HepG2 (cell line): ENCODE measurements around the gene RBM14. TPM values are rescaled to one million over a fixed set of nuclear protein-coding genes. Genes with fewer than 3 reads are reported as not detected.

Experiments
- ATF1 ChIP-seq: IDR thresholded peaks from 2 replicates; pipeline ENCODE4 v1.6.1; 2016; ENCODE audit warnings: mild to moderate bottlenecking, control low read depth
- ATF4 ChIP-seq, 2 experiments: fragments of 450-650 bp in 1 of 2; sonication (generic) in 1 of 2; formaldehyde crosslinking; IDR thresholded peaks; 2 replicates each; pipeline versions ENCODE4 v1.5.0 to v1.8.0; 2020 to 2022; ENCODE audit warnings: mild to moderate bottlenecking in 1 of 2, missing genetic modification reagents in 1 of 2
- BHLHE40 ChIP-seq: IDR thresholded peaks from 2 replicates; pipeline ENCODE4 v1.6.1; 2011; ENCODE audit warnings: low read length, improper control_type of control experiment
- FOSL1 ChIP-seq: sonication (generic); formaldehyde crosslinking; IDR thresholded peaks from 2 replicates; pipeline ENCODE4 v1.9.0; 2021; ENCODE audit warnings: missing genetic modification reagents, borderline replicate concordance
- GPN1 ChIP-seq: sonication (generic); formaldehyde crosslinking; IDR thresholded peaks from 2 replicates; pipeline ENCODE4 v1.5.1; 2020; ENCODE audit warnings: missing genetic modification reagents, borderline replicate concordance
- KAT7 ChIP-seq: IDR thresholded peaks from 2 replicates; pipeline ENCODE4 v1.6.1; 2018; ENCODE audit warnings: borderline replicate concordance, missing compliant biosample characterization
- MAZ ChIP-seq, 2 experiments: sonication (generic) in 1 of 2; formaldehyde crosslinking in 1 of 2; IDR thresholded peaks; 2 replicates each; pipeline versions ENCODE4 v1.5.0 to v1.6.1; 2012 to 2020; ENCODE audit warnings: low read depth in 2 of 2, mild to moderate bottlenecking in 2 of 2, borderline replicate concordance in 1 of 2, improper control_type of control experiment in 1 of 2, low read length in 1 of 2, missing genetic modification reagents in 1 of 2, moderate library complexity in 1 of 2
- MYC ChIP-seq: sonication (generic); formaldehyde crosslinking; IDR thresholded peaks from 2 replicates; pipeline ENCODE4 v1.9.0; 2021; ENCODE audit warnings: missing genetic modification reagents, borderline replicate concordance
- NFKB2 ChIP-seq: sonication (generic); formaldehyde crosslinking; IDR thresholded peaks from 2 replicates; pipeline ENCODE4 v1.4.0; 2020; ENCODE audit warnings: missing genetic modification reagents, borderline replicate concordance
- RBM39 ChIP-seq: fragments of 200-400 bp; formaldehyde crosslinking; IDR thresholded peaks from one replicate; pipeline ENCODE4 v1.6.1; 2018; ENCODE audit warnings: antibody characterized with exemption, mild to moderate bottlenecking, low read depth, low read length; ENCODE audit not compliant: poor library complexity, severe bottlenecking
- RELA ChIP-seq: sonication (generic); formaldehyde crosslinking; IDR thresholded peaks from 2 replicates; pipeline ENCODE4 v1.4.0; 2020; ENCODE audit warnings: missing genetic modification reagents
- SMAD9 ChIP-seq: sonication (generic); formaldehyde crosslinking; IDR thresholded peaks from 2 replicates; pipeline ENCODE4 v1.5.1; 2020; ENCODE audit warnings: mild to moderate bottlenecking, missing genetic modification reagents
- TFE3 ChIP-seq: IDR thresholded peaks from 2 replicates; pipeline ENCODE4 v1.6.1; 2016
- YEATS2 ChIP-seq: sonication (generic); formaldehyde crosslinking; IDR thresholded peaks from 2 replicates; pipeline ENCODE4 v1.4.0; 2020; ENCODE audit warnings: missing genetic modification reagents, borderline replicate concordance
- ZBTB38 ChIP-seq: sonication (generic); formaldehyde crosslinking; IDR thresholded peaks from 2 replicates; pipeline ENCODE4 v1.5.1; 2020; ENCODE audit warnings: mild to moderate bottlenecking, missing genetic modification reagents
- ZKSCAN8 ChIP-seq: IDR thresholded peaks from 2 replicates; pipeline ENCODE4 v1.6.1; 2016; ENCODE audit warnings: borderline replicate concordance, missing genetic modification reagents, missing compliant biosample characterization
- ZNF10 ChIP-seq: sonication (generic); formaldehyde crosslinking; IDR thresholded peaks from 2 replicates; pipeline ENCODE4 v1.4.0; 2020; ENCODE audit warnings: mild to moderate bottlenecking, low read depth, missing genetic modification reagents, borderline replicate concordance
- ZNF12 ChIP-seq: sonication (generic); formaldehyde crosslinking; IDR thresholded peaks from 2 replicates; pipeline ENCODE4 v1.5.0; 2020; ENCODE audit warnings: missing genetic modification reagents
- ZNF34 ChIP-seq: sonication (generic); formaldehyde crosslinking; IDR thresholded peaks from 2 replicates; pipeline ENCODE4 v1.4.0; 2020; ENCODE audit warnings: mild to moderate bottlenecking, missing genetic modification reagents, borderline replicate concordance
- ZNF432 ChIP-seq: sonication (generic); formaldehyde crosslinking; IDR thresholded peaks from 2 replicates; pipeline ENCODE4 v1.5.0; 2020; ENCODE audit warnings: missing genetic modification reagents, mild to moderate bottlenecking, borderline replicate concordance
- ZNF562 ChIP-seq: sonication (generic); formaldehyde crosslinking; IDR thresholded peaks from 2 replicates; pipeline ENCODE4 v1.8.0; 2022; ENCODE audit warnings: missing genetic modification reagents, borderline replicate concordance
- ZNF607 ChIP-seq: sonication (generic); formaldehyde crosslinking; IDR thresholded peaks from 2 replicates; pipeline ENCODE4 v1.5.1; 2020; ENCODE audit warnings: missing genetic modification reagents, mild to moderate bottlenecking, borderline replicate concordance
- ZXDC ChIP-seq: sonication (generic); formaldehyde crosslinking; IDR thresholded peaks from 2 replicates; pipeline ENCODE4 v1.5.0; 2020; ENCODE audit warnings: mild to moderate bottlenecking, missing genetic modification reagents
- polyA plus RNA-seq, 8 experiments: library from polyadenylated mRNA; depleted of rRNA in 3 of 8; stranded (reverse) in 7 of 8; unstranded in 1 of 8; fragments of >200 nt; fragmentation: Illumina TruSeq in 4 of 8; extraction: Trizol in 4 of 8; gene quantifications; 2 replicates each; pipeline versions ENCODE4 v1.2.1 to v1.2.3, GENCODE V29; 2011 to 2016; ENCODE audit warnings: low read depth in 4 of 8, missing spikeins in 1 of 8, mixed read lengths in 1 of 8; ENCODE audit not compliant: insufficient read depth in 1 of 8
- total RNA-seq, 5 experiments: library from RNA; depleted of rRNA; stranded (reverse); fragments of >200 nt; fragmentation: Illumina TruSeq; extraction: Trizol; gene quantifications; 2 replicates each; pipeline ENCODE4 v1.2.3, GENCODE V29; 2016; ENCODE audit warnings: low read depth in 1 of 5

The RBM14 gene
- total and polyA plus RNA-seq, 2 of the 13 experiments (the other 11 are each of a cell fraction or from before 2014, with no cell fraction given) = 12.7 to 44.1 TPM

- no peak; the same call in 1 of the 2 replicates for TF ChIP-seq ZNF562 (CRISPR knock-in tag)
- no peak for TF ChIP-seq ZNF10 (CRISPR knock-in tag)
- 0 out of 2 replicates have a peak, but pooled peaks have one; percentile 53 for TF ChIP-seq RELA (CRISPR knock-in tag)
- no peak for TF ChIP-seq ZNF432 (CRISPR knock-in tag)
- TF ChIP-seq MAZ (IDR thresholded peaks at IDR 0.05; ENCODE audit: borderline replicate concordance, low read depth, low read length) = peak; percentile 38; the same call in 1 of the 2 replicates
- peak; percentile 91 for TF ChIP-seq MAZ (CRISPR knock-in tag; IDR thresholded peaks at IDR 0.05; ENCODE audit: low read depth)
- peak; percentile 61; the same call in 1 of the 2 replicates for TF ChIP-seq YEATS2 (CRISPR knock-in tag)
- TF ChIP-seq MYC (CRISPR knock-in tag) = peak; percentile 89
- TF ChIP-seq GPN1 (CRISPR knock-in tag) = no peak
- TF ChIP-seq ATF1 (CRISPR knock-in tag) = no peak
- TF ChIP-seq ZXDC (CRISPR knock-in tag) = no peak
- TF ChIP-seq KAT7 (CRISPR knock-in tag) = 0 out of 2 replicates have a peak, but pooled peaks have one; percentile 69
- 0 out of 2 replicates have a peak, but pooled peaks have one; percentile 39 for TF ChIP-seq FOSL1 (CRISPR knock-in tag)
- peak; percentile 65; the same call in 1 of the 2 replicates for TF ChIP-seq ZKSCAN8 (CRISPR knock-in tag)
- peak; percentile 13; the same call in 1 of the 2 replicates for TF ChIP-seq ZNF12 (CRISPR knock-in tag)
- no peak for TF ChIP-seq BHLHE40
- TF ChIP-seq RBM39 = peak; percentile 68
- no peak for TF ChIP-seq SMAD9 (CRISPR knock-in tag)
- TF ChIP-seq ZBTB38 = peak; percentile 99
- 0 out of 4 replicates have a peak, but pooled peaks of 1 of the 2 experiments have one; percentile 45 for TF ChIP-seq ATF4 (CRISPR knock-in tag; IDR thresholded peaks at IDR 0.05)
- TF ChIP-seq ZNF607 (CRISPR knock-in tag) = peak; percentile 87
- peak; percentile 72; the same call in 1 of the 2 replicates for TF ChIP-seq ZNF34
- TF ChIP-seq NFKB2 (CRISPR knock-in tag) = 0 out of 2 replicates have a peak, but pooled peaks have one; percentile 28
- no peak; the same call in 1 of the 2 replicates for TF ChIP-seq TFE3
These were observed 23.8 kb upstream of the RBM14 start, which contains the start of the genes CCDC87 and CCS (continued) for GRCh38 chr11:66592457-66593302.
